HepG2 (cell line): ENCODE data around the gene NACAD. TPM values are rescaled to one million over a fixed set of nuclear protein-coding genes. Genes with fewer than 3 reads are reported as not detected.

ENCODE experiments used
- ATF7 ChIP-seq, 2 experiments: fragments of 450-650 bp in 1 of 2; sonication (generic) in 1 of 2; formaldehyde crosslinking in 1 of 2; IDR thresholded peaks; 2 replicates each; pipeline versions ENCODE4 v1.4.0 to v1.6.1; 2016 to 2020; ENCODE audit warnings: antibody characterized with exemption in 1 of 2, mild to moderate bottlenecking in 1 of 2, missing genetic modification reagents in 1 of 2
- FOXJ3 ChIP-seq: sonication (generic); formaldehyde crosslinking; IDR thresholded peaks from 2 replicates; pipeline ENCODE4 v1.4.0; 2020; ENCODE audit warnings: missing genetic modification reagents, mild to moderate bottlenecking, borderline replicate concordance
- GRHL1 ChIP-seq: sonication (generic); formaldehyde crosslinking; conservative IDR thresholded peaks from 2 replicates; pipeline ENCODE4 v1.8.0; 2022; ENCODE audit warnings: missing genetic modification reagents
- HCFC1 ChIP-seq: fragments of 150-350 bp; IDR thresholded peaks from 2 replicates; pipeline ENCODE4 v1.6.1; 2014; ENCODE audit warnings: low read depth, low read length
- HIC2 ChIP-seq: sonication (generic); formaldehyde crosslinking; IDR thresholded peaks from 2 replicates; pipeline ENCODE4 v1.9.0; 2022; ENCODE audit warnings: low read depth, missing genetic modification reagents
- HINFP ChIP-seq: sonication (generic); formaldehyde crosslinking; IDR thresholded peaks from 2 replicates; pipeline ENCODE4 v1.4.0; 2020; ENCODE audit warnings: low read depth, mild to moderate bottlenecking, missing genetic modification reagents
- HMGA1 ChIP-seq: sonication (generic); formaldehyde crosslinking; conservative IDR thresholded peaks from 2 replicates; pipeline ENCODE4 v1.4.0; 2020; ENCODE audit warnings: missing genetic modification reagents
- ISX ChIP-seq: sonication (generic); formaldehyde crosslinking; conservative IDR thresholded peaks from 2 replicates; pipeline ENCODE4 v1.5.0; 2020; ENCODE audit warnings: missing genetic modification reagents
- PHF20 ChIP-seq: sonication (generic); formaldehyde crosslinking; IDR thresholded peaks from 2 replicates; pipeline ENCODE4 v1.5.0; 2020; ENCODE audit warnings: mild to moderate bottlenecking, missing genetic modification reagents
- POLR2AphosphoS2 ChIP-seq: IDR thresholded peaks from 2 replicates; pipeline ENCODE4 v1.6.1; 2011; ENCODE audit warnings: low read depth, low read length, improper control_type of control experiment
- RNF219 ChIP-seq: sonication (generic); formaldehyde crosslinking; IDR thresholded peaks from 2 replicates; pipeline ENCODE4 v1.5.0; 2020; ENCODE audit warnings: mild to moderate bottlenecking, missing genetic modification reagents
- THAP11 ChIP-seq: IDR thresholded peaks from 2 replicates; pipeline ENCODE4 v1.6.1; 2016; ENCODE audit warnings: missing biosample characterization, missing genetic modification reagents
- ZNF20 ChIP-seq: sonication (generic); formaldehyde crosslinking; IDR thresholded peaks from 2 replicates; pipeline ENCODE4 v1.4.0; 2020; ENCODE audit warnings: mild to moderate bottlenecking, moderate library complexity, missing genetic modification reagents
- ZNF383 ChIP-seq: sonication (generic); formaldehyde crosslinking; IDR thresholded peaks from 2 replicates; pipeline ENCODE4 v1.4.0; 2020; ENCODE audit warnings: missing genetic modification reagents, mild to moderate bottlenecking, borderline replicate concordance
- ZNF451 ChIP-seq: sonication (generic); formaldehyde crosslinking; IDR thresholded peaks from 2 replicates; pipeline ENCODE4 v1.5.0; 2020; ENCODE audit warnings: mild to moderate bottlenecking, missing genetic modification reagents
- ZNF558 ChIP-seq: sonication (generic); formaldehyde crosslinking; IDR thresholded peaks from 2 replicates; pipeline ENCODE4 v1.9.0; 2022; ENCODE audit warnings: mild to moderate bottlenecking, missing genetic modification reagents, borderline replicate concordance
- ZNF572 ChIP-seq: sonication (generic); formaldehyde crosslinking; IDR thresholded peaks from 2 replicates; pipeline ENCODE4 v1.5.1; 2020; ENCODE audit warnings: mild to moderate bottlenecking, missing genetic modification reagents
- ZNF703 ChIP-seq: sonication (generic); formaldehyde crosslinking; IDR thresholded peaks from 2 replicates; pipeline ENCODE4 v1.5.1; 2020; ENCODE audit warnings: missing genetic modification reagents, mild to moderate bottlenecking, moderate library complexity, borderline replicate concordance
- polyA plus RNA-seq, 8 experiments: library from polyadenylated mRNA; depleted of rRNA in 3 of 8; stranded (reverse) in 7 of 8; unstranded in 1 of 8; fragments of >200 nt; fragmentation: Illumina TruSeq in 4 of 8; extraction: Trizol in 4 of 8; gene quantifications; 2 replicates each; pipeline versions ENCODE4 v1.2.1 to v1.2.3, GENCODE V29; 2011 to 2016; ENCODE audit warnings: low read depth in 4 of 8, missing spikeins in 1 of 8, mixed read lengths in 1 of 8; ENCODE audit not compliant: insufficient read depth in 1 of 8
- total RNA-seq, 5 experiments: library from RNA; depleted of rRNA; stranded (reverse); fragments of >200 nt; fragmentation: Illumina TruSeq; extraction: Trizol; gene quantifications; 2 replicates each; pipeline ENCODE4 v1.2.3, GENCODE V29; 2016; ENCODE audit warnings: low read depth in 1 of 5
- TF ChIP-seq, protein P1 (sequence below): sonication (generic); formaldehyde crosslinking; IDR thresholded peaks from 2 replicates; pipeline ENCODE4 v1.5.1; 2020; ENCODE audit warnings: mild to moderate bottlenecking, moderate library complexity, missing genetic modification reagents

The NACAD gene
- total and polyA plus RNA-seq, 2 of the 13 experiments (the other 11 are each of a cell fraction or from before 2014, with no cell fraction given), result 0.04 TPM; not detected in 1

- TF ChIP-seq ZNF572, result peak; percentile 91; the same call in 1 of the 2 replicates
- peak; percentile 99 for TF ChIP-seq PHF20 (CRISPR knock-in tag)
- TF ChIP-seq HINFP (CRISPR knock-in tag), result peak; percentile 78
- TF ChIP-seq HCFC1, result peak; percentile 67; the same call in 1 of the 2 replicates
- TF ChIP-seq GRHL1 (CRISPR knock-in tag), result no peak
- TF ChIP-seq ZNF20 (CRISPR knock-in tag), result no peak
- TF ChIP-seq ATF7 (IDR thresholded peaks at IDR 0.05), result no peak
- peak; percentile 87 for TF ChIP-seq ATF7 (CRISPR knock-in tag; IDR thresholded peaks at IDR 0.05)
- TF ChIP-seq ZNF451 (CRISPR knock-in tag), result peak; percentile 62; the same call in 1 of the 2 replicates
- peak; percentile 91 for TF ChIP-seq ZNF558
- TF ChIP-seq ZNF703 (CRISPR knock-in tag), result peak; percentile 76; the same call in 1 of the 2 replicates
- TF ChIP-seq HMGA1 (CRISPR knock-in tag), result no peak
- peak; percentile 92 for TF ChIP-seq POLR2AphosphoS2
- TF ChIP-seq, protein P1, sequence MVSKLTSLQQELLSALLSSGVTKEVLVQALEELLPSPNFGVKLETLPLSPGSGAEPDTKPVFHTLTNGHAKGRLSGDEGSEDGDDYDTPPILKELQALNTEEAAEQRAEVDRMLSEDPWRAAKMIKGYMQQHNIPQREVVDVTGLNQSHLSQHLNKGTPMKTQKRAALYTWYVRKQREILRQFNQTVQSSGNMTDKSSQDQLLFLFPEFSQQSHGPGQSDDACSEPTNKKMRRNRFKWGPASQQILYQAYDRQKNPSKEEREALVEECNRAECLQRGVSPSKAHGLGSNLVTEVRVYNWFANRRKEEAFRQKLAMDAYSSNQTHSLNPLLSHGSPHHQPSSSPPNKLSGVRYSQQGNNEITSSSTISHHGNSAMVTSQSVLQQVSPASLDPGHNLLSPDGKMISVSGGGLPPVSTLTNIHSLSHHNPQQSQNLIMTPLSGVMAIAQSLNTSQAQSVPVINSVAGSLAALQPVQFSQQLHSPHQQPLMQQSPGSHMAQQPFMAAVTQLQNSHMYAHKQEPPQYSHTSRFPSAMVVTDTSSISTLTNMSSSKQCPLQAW (CRISPR knock-in tag), result peak; percentile 96
- TF ChIP-seq ZNF383 (CRISPR knock-in tag), result peak; percentile 84; the same call in 1 of the 2 replicates
- TF ChIP-seq RNF219 (CRISPR knock-in tag), result no peak; the same call in 1 of the 2 replicates
- no peak; the same call in 1 of the 2 replicates for TF ChIP-seq ISX (CRISPR knock-in tag)
- peak; percentile 95 for TF ChIP-seq THAP11 (CRISPR knock-in tag)
- peak; percentile 73; the same call in 1 of the 2 replicates for TF ChIP-seq FOXJ3 (CRISPR knock-in tag)
- TF ChIP-seq HIC2 (CRISPR knock-in tag), result no peak
Measured at GRCh38 chr7:45111298-45112223, 22.8 kb upstream of the NACAD start, which contains the start of gene TBRG4 (continued).
